PFSK-1 (cell line): ENCODE results near the gene CTBP1.

Experiments used
- FOXP2 ChIP-seq: optimal IDR thresholded peaks from 2 replicates; pipeline ENCODE3; 2011; ENCODE audit warnings: borderline replicate concordance, control low read depth, inconsistent platforms; ENCODE audit not compliant: insufficient read depth; ENCODE audit errors: extremely low read length, extremely low read depth
- POLR2AphosphoS5 ChIP-seq: IDR thresholded peaks from 2 replicates; pipeline ENCODE4 v1.6.1; 2012; ENCODE audit warnings: low read depth, mild to moderate bottlenecking, control low read depth, low read length, moderate library complexity
- SIN3A ChIP-seq: IDR thresholded peaks from 2 replicates; pipeline ENCODE4 v1.6.1; 2012; ENCODE audit warnings: mild to moderate bottlenecking, low read length, moderate library complexity, borderline replicate concordance; ENCODE audit not compliant: insufficient read depth
- TAF1 ChIP-seq: IDR thresholded peaks from 2 replicates; pipeline ENCODE4 v1.6.1; 2012; ENCODE audit warnings: low read length, control low read depth, borderline replicate concordance; ENCODE audit not compliant: insufficient read depth
- TF ChIP-seq, protein P1 (sequence below), 2 experiments: IDR thresholded peaks; 2 replicates each; pipeline versions ENCODE4 v1.6.1 to v1.8.0; 2011 to 2012; ENCODE audit warnings: low read depth in 2 of 2, low read length in 2 of 2, control low read depth in 1 of 2, inconsistent platforms in 1 of 2, mild to moderate bottlenecking in 1 of 2, moderate library complexity in 1 of 2; ENCODE audit not compliant: insufficient read depth in 1 of 2

DNA sequence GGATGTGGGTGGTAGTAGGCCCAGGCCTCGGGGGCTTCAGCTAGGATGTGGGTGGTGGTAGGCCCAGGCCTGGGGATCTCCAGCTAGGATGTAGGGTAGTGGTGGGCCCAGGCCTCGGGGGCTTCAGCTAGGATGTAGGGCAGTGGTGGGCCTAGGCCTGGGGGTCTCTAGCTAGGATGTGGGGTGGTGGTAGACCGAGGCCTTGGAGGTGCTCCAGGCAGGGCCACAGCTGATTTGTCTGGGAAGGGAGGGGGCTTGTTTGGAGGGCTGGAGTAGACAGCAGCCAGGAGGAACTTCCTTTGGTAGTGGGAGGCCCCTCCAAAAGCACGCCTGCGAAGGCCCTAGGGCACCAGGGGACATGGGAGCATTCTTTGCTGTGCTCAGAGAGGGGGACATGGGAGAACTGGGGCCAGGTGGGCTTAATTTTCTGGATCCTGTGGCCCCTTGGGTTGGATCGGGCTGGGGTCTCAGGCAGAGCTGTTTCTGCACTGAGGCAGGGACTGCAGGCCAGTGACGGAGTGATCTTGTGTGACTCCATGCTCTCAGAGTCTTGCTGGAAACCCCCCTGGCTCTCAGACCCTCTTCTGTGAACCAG lies 73.2 kb downstream of the CTBP1 start:
- TF ChIP-seq, protein P1, sequence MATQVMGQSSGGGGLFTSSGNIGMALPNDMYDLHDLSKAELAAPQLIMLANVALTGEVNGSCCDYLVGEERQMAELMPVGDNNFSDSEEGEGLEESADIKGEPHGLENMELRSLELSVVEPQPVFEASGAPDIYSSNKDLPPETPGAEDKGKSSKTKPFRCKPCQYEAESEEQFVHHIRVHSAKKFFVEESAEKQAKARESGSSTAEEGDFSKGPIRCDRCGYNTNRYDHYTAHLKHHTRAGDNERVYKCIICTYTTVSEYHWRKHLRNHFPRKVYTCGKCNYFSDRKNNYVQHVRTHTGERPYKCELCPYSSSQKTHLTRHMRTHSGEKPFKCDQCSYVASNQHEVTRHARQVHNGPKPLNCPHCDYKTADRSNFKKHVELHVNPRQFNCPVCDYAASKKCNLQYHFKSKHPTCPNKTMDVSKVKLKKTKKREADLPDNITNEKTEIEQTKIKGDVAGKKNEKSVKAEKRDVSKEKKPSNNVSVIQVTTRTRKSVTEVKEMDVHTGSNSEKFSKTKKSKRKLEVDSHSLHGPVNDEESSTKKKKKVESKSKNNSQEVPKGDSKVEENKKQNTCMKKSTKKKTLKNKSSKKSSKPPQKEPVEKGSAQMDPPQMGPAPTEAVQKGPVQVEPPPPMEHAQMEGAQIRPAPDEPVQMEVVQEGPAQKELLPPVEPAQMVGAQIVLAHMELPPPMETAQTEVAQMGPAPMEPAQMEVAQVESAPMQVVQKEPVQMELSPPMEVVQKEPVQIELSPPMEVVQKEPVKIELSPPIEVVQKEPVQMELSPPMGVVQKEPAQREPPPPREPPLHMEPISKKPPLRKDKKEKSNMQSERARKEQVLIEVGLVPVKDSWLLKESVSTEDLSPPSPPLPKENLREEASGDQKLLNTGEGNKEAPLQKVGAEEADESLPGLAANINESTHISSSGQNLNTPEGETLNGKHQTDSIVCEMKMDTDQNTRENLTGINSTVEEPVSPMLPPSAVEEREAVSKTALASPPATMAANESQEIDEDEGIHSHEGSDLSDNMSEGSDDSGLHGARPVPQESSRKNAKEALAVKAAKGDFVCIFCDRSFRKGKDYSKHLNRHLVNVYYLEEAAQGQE (IDR thresholded peaks at IDR 0.05; ENCODE audit: insufficient read depth in 1 of 2, low read depth in 2 of 2, low read length in 2 of 2): no peak
- TF ChIP-seq SIN3A: no peak
- TF ChIP-seq TAF1: no peak
- no peak for TF ChIP-seq POLR2AphosphoS5
- TF ChIP-seq FOXP2: no peak
